RWPE2 (cell line): Measurements from ENCODE around the gene RAP1GDS1.

ENCODE experiments used
- ATAC-seq: fragments of 200-7000 bp; cut with Tn5 transposase; 3 replicates; pipeline ENCODE4 v1.9.1; 2021; ENCODE audit warnings: low read depth
- DNase-seq: peaks from one replicate; pipeline ENCODE4 v3.0.0-alpha.2; 2020; ENCODE audit warnings: low spot score
- H3K27ac ChIP-seq: fragments of 450-650 bp; 2 replicates; pipeline ENCODE4 v1.5.1; 2017; ENCODE audit warnings: mild to moderate bottlenecking; ENCODE audit not compliant: poor library complexity, severe bottlenecking
- H3K27me3 ChIP-seq: fragments of 250-450 bp; sonication (Bioruptor Pico); 2 replicates; pipeline ENCODE4 v1.5.1; 2021; ENCODE audit warnings: mild to moderate bottlenecking, moderate library complexity; ENCODE audit not compliant: insufficient read depth, poor library complexity, severe bottlenecking
- H3K36me3 ChIP-seq: fragments of 250-450 bp; sonication (Bioruptor Pico); 2 replicates; pipeline ENCODE4 v1.5.1; 2020; ENCODE audit warnings: low read depth, mild to moderate bottlenecking, moderate library complexity
- H3K4me1 ChIP-seq: fragments of 250-450 bp; sonication (Bioruptor Pico); 2 replicates; pipeline ENCODE4 v1.5.1; 2021; ENCODE audit warnings: mild to moderate bottlenecking, moderate library complexity; ENCODE audit not compliant: insufficient read depth, poor library complexity, severe bottlenecking
- H3K4me3 ChIP-seq: fragments of 250-450 bp; sonication (Bioruptor Pico); 2 replicates; pipeline ENCODE4 v1.5.1; 2021; ENCODE audit warnings: mild to moderate bottlenecking, moderate library complexity; ENCODE audit not compliant: severe bottlenecking
- H3K9me3 ChIP-seq: fragments of 250-450 bp; sonication (Bioruptor Pico); 2 replicates; pipeline ENCODE4 v1.5.1; 2021; ENCODE audit warnings: mild to moderate bottlenecking, moderate library complexity; ENCODE audit not compliant: severe bottlenecking
- CTCF ChIP-seq: fragments of 450-650 bp; IDR thresholded peaks from one replicate; pipeline ENCODE4 v1.5.1; 2017; ENCODE audit warnings: mild to moderate bottlenecking, moderate library complexity; ENCODE audit not compliant: poor library complexity, severe bottlenecking

RAP1GDS1 gene

GRCh38 chr4:98385831-98386230 lies 124.6 kb downstream of the RAP1GDS1 start:
- no peak overlapping the region for H3K27ac ChIP-seq
- no peak overlapping the region for H3K4me3 ChIP-seq
- no peak for ATAC-seq
- no peak for TF ChIP-seq CTCF
- H3K27me3 ChIP-seq = no peaks in the 10 kb centered on the region
- no peak for DNase-seq
- H3K36me3 ChIP-seq = peaks cover 22% of the 10 kb centered on the region; the same call in 1 of the 2 replicates
- no peaks in the 10 kb centered on the region for H3K4me1 ChIP-seq
- H3K9me3 ChIP-seq = no peaks in the 10 kb centered on the region

GRCh38 chr4:98387345-98388026 lies 126.3 kb downstream of the RAP1GDS1 start:
- TF ChIP-seq CTCF = no peak
- no peak overlapping the region for H3K27ac ChIP-seq
- peaks cover 27% of the 10 kb centered on the region for H3K36me3 ChIP-seq
- ATAC-seq (no peak), DNase-seq (no peak)
- no peaks in the 10 kb centered on the region for H3K27me3 ChIP-seq
- H3K4me1 ChIP-seq = no peaks in the 10 kb centered on the region
- no peak overlapping the region for H3K4me3 ChIP-seq
- no peaks in the 10 kb centered on the region for H3K9me3 ChIP-seq

- TF ChIP-seq CTCF = no peak
- Histone ChIP-seq H3K9me3 (no peaks in the 10 kb centered on the region), H3K36me3 (peaks cover 47% of the 10 kb centered on the region), H3K4me3 (no peak overlapping the region), H3K27me3 (no peaks in the 10 kb centered on the region), H3K4me1 (no peaks in the 10 kb centered on the region), H3K27ac (no peak overlapping the region)
- no peak for ATAC-seq
- no peak for DNase-seq
Observed at GRCh38 chr4:98394134-98394533, 132.9 kb downstream of the RAP1GDS1 start.

GRCh38 chr4:98399915-98400314 lies 138.7 kb downstream of the RAP1GDS1 start:
- DNase-seq (no peak), ATAC-seq (no peak; the same call in 2 of the 3 replicates)
- H3K4me3 ChIP-seq = no peak overlapping the region
- peaks cover 12% of the 10 kb centered on the region for H3K36me3 ChIP-seq
- no peaks in the 10 kb centered on the region for H3K9me3 ChIP-seq
- TF ChIP-seq CTCF = no peak
- no peak overlapping the region for H3K27ac ChIP-seq
- no peaks in the 10 kb centered on the region for H3K4me1 ChIP-seq
- no peaks in the 10 kb centered on the region for H3K27me3 ChIP-seq

GRCh38 chr4:98406819-98407218 lies 145.6 kb downstream of the RAP1GDS1 start:
- DNase-seq = no peak
- H3K27me3 ChIP-seq = no peaks in the 10 kb centered on the region
- no peak overlapping the region for H3K4me3 ChIP-seq
- peaks cover 39% of the 10 kb centered on the region for H3K36me3 ChIP-seq
- H3K4me1 ChIP-seq = no peaks in the 10 kb centered on the region
- TF ChIP-seq CTCF = no peak
- no peak for ATAC-seq
- H3K27ac ChIP-seq = no peak overlapping the region
- H3K9me3 ChIP-seq = peaks cover 2% of the 10 kb centered on the region
